COR-L47 (cell line): ENCODE results near the gene ISG15.
"Not testable (repeated sequence)": the region's sequence is repeated elsewhere in the genome, so short reads cannot be mapped to it uniquely, and the experiment has no call there.

Experiments used
- DNase-seq: peaks from one replicate; lab custom pipeline; 2025; lab: John Stamatoyannopoulos, UW

ISG15 gene

DNA sequence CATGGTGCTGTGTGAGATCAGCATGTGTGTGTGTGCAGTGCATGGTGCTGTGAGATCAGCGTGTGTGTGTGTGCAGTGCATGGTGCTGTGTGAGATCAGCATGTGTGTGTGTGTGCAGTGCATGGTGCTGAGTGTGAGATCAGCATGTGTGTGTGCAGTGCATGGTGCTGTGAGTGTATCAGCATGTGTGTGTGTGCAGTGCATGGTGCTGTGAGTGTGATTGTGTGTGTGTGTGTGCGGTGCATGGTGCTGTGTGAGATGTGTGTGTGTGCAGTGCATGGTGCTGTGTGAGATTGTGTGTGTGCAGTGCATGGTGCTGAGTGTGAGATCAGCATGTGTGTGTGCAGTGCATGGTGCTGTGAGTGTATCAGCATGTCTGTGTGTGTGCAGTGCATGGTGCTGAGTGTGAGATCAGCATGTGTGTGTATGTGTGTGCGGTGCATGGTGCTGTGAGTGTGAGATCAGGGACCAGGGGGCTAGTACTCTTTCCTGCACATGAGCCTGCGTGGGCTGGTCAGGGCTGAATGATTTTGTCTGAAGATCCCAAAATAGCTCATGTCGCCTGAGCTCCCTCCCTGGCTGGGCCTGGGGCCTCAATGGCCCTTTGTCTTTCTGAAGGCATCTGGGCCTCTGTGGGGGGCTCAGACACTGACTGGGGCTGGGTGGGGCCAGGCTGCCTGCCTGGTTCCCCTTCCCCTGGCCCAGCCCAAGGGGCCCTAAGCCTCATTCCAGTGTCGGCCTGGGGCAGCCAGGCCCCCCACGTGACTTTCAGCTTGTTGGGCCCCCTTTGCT lies 17.8 kb downstream of the ISG15 start:
- DNase-seq, result not testable (repeated sequence)

DNA sequence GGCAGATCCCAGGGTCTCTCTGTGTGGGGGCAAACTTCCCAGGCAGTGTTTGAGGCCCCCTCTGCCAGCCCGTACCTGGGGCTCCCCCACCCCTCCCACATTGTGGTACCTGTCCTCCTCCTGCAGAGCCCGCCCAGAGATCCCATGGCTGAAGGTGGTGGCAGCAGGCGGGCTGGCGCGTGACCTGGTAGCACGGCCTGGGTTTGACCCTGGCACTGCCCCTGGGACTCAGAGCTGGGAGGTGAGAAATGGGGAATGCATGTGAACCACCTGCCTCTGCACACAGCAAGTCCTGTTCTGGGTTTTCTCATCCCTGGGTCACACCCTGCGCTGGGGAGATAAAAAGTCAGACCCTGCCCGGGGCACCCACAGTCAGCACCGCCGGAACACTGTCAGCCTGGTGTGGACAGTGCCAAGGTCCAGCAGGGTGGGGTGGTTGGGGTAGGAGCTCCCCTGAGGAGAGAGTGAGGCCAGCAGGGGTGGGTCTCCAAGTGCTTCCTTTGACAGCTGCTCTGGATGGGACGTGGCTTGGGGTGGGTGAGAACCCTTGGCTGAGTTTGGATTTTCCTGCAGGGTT lies 18.4 kb downstream of the ISG15 start:
- DNase-seq, result no peak

DNA sequence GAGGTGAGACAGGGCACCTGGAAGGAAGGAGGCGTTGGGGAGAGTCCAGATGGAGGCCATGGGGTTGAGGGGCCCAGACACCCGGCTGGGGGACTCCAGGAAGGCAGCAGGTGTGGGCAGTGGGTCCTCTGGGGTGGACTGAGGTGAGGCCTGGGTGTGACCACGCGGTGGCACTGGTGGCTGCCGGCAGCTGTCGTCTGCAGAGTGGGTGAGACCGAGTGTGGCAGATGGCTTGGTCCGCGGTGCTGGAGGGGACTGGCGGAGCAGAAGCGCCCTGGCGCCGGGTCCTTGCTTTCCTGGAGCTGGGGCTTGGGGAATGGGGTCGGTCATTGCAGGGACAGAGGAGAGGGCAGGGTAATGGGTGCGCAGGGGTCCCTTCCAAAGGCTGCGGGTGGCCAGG lies 19.1 kb downstream of the ISG15 start:
- peak; percentile 41 for DNase-seq

DNA sequence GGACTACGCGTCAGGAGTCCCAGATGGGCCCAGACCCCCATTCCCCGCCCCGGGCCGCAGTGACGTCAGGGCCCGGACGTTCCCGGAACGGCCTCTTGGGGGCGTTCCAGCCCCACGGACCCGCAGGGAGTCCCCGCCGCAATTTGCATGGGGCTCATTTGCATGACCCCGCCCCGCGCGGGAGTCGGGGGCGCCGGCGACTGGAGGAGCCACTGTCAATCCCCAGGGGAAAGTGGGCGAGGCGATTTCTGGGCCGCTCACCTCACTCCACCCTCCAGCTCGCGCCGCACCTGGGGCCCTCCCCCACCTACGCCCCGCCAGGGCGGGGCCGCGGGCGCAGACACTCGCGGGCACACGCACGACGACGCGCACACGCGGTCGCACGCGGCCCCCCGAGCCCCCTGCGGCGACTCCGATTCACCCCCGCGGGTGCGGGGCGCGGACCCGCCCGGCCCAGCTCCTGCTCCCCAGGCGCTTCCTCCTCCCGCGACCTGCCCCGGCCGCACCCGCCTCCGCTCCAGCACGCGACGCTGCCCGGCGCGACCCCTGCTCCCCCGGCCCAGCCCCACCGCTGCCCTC lies 19.8 kb downstream of the ISG15 start:
- DNase-seq, result peak; percentile 62

DNA sequence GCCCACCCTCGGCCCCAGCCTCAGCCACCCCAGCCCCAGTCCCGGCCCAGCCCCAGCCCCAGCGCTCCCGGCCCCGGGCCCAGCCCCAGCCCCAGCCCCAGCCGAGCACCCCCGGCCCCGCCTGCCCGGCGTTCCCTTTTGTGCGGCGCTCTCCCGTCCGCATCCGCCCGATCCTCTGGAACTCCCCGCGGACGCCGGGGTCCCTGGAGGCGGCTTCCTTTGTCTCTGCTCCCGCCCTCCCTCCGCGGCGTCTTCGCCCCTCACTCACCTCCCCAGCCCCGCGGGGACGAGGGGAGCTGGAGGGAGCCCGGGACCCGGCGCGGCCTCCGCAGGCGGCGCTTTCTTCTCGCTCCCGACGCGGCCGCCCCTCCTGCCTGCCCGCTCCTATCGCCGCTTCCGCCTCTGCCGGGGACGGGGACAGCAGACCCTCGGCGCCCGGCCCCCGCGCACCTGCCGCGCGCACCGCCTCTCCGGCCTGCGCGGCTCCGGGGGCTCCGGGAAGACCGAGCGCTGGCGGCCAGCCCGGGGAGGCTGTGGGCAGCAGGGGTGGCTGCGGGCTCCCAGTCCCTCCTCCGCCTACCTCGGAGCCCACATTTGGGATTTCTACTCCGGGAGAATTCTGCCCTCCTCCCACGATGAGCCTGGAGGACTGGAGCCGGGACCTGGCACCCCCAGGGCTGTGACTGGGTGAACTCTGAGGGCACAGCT lies 20.6 kb downstream of the ISG15 start:
- no peak for DNase-seq

DNA sequence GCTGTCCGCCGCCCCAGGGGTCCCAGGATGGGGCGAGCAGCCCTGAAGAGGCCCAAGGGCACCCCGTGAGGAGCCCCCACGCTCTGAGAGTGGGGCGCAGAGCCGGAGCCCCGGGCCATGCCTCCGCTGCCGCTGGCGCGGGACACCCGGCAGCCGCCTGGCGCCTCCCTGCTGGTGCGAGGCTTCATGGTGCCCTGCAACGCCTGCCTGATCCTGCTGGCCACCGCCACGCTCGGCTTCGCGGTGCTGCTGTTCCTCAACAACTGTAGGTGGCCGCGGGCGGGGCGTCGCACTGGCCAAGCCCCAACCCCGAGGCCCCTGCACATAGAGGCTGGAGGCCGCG lies 21.1 kb downstream of the ISG15 start:
- no peak for DNase-seq

DNA sequence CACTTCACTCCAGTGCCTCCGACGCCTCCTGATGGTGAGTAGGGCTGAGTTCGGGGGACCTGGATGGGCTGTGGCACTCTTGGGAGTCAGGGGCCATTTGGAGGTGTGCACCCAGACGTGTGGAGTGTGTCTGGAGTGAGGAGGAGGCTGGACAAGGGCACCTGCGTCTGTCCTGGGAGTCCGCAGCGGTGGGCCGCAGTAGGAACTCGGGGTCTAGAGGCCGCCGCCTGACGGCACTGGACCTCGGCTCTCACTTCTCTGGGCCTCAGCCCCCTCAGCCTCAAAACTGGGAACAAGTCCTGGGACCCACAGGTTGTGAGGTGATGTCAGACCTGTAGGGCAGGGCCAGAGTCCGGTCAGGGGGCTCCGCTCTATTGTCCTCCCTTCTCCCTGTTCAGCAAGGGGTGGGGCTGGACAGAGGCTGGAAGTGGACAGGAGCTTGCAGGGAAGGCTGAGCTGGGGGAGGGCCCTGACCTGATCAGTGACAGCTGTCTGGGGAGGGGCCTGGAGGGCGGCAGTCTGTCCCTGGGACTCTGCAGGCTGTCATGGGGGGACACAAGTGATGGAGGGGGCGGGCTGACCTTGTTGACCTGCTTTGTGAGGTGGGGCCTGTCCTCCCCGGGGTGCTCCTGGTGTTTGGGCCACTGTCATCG lies 22.1 kb downstream of the ISG15 start:
- DNase-seq, result no peak

DNA sequence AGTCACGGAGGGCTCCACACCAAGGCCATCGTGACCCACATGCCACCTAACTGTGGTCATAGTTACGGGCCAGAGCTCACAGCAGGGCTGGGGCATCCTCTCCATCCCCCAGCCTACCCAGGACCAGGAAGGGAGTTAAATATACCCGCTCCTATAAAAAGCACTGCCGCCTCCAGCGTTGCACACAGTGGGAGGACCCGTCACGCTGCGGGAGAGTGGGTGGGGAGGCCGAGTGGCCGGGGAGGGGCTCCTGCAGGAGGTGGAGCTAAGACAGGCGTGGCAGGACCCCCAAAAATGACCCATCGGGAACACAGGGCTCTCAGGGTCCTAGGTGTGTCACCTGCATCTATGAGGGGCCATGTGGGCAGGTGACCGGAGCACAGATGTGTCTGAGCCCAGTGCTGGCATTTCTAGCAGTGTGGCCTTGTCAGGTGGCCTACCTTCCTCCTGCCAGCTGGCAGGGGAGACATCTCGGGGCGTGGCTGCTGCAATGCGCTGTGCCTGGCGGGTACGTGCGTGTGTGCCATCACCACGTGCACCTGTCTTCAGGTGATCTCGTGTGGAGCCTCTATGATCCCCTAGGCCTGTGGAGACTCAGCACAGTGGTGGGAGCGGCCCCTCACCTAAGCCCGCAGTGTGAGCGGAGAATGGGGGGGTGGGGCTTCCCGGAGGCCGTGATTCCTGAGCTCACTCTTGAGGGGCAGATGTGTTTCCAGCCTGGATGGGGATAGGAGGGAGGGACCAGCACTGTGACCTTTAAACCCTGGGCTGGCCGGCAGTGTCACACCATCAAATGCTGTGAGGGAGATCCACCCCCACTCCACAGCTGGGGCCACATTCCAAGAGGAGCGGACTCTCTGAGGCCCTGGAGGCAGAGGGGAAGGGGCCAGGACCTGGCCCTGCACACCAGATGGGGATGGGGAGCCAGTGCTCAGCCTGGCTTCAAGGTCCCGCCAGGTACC lies 24.4 kb downstream of the ISG15 start:
- DNase-seq, result no peak

DNA sequence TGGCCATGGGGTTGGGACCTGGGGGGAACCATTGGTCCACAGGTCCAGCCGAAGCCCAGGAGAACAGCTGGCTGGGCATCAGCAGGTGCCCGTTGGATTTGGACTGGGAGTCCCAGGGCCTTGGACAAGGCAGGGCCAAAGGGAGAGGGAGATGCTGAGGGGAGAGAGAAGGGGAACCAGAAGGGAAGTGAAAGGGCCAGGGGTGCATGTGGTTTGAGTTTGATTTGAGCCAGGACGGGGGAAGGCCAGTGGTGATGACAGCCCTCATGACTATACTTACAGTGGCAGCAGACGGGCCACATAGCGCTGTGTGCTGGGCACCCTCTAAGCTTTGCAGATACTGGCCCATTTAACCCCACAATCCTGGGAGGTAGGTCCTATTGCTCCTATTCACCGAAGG lies 25.4 kb downstream of the ISG15 start:
- no peak for DNase-seq

DNA sequence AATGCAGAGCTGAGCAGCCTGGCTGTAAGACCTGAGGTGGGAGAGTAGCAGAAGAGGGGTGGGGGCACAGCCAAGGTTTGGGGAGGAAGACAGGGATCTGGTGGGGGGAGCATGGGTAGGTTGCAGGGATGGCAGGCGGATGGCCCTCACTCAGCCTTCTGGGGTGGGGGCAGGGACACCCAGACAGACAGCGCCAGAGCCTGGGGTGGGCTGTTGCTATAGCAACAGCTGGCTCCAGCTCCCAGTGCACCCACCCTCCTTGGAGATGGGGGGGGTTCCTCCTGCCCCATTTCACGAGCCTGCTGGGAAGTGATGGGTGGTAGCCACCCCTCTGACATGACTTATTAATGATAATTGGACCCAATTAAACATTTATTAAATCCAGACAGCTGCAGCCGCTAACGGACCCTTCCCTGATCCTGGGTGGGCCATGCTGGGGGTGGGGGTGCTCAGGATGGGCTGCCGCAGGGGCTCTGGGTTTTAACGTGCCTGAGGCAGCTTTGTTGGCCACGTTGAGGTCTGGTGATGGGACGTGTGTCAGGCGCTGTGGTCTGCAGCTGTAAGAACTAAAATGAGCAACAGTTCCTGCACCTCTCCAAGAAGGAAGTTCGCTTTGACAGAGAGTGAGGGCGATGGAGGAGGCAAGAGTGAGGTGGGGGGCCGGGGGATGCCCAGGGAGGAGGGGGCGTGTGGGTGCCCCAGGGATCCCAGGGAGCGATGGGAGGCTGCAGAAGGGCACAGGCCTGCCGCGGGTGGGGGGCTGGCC lies 26.0 kb downstream of the ISG15 start:
- no peak for DNase-seq

DNA sequence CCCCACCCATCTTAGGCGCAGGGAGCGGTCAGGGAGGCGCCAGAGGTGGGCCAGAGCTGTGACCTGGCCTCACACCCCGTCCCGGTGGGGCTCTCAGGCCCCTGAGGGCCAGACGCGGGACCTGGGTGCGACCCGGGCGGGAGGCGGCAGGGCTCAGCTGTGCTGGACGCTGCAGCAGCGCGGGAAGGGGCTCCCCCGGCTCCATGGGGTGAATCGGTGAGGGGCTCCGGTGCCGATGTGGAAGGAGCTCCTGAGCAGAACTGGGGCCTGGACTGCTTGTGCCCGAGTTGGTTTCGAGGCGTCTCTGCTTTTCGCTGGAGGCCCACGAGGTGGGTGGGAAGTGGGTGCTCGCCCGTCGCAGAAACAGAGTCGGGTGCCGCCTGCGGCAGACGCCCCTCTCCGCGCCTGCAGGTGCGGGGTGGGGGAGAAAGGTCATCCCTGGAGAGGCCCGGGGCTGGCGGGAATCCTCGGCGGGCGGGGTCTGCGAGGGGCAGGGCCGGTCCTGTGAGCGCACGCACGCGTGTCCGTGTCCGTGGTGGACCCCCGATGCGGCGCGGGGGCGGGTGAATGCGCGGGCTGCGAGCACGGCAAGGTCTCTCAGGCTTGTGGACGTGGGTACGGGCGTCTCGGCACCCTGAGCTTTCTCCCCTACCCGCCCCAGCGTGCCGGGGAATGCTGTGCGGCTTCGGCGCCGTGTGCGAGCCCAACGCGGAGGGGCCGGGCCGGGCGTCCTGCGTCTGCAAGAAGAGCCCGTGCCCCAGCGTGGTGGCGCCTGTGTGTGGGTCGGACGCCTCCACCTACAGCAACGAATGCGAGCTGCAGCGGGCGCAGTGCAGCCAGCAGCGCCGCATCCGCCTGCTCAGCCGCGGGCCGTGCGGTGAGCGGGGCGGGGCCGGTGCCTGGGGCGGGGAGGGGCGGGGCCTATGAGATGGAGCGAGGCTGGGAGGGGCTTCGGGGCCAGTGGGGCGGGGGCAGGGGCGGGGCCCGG lies 27.0 kb downstream of the ISG15 start:
- peak; percentile 44 for DNase-seq

DNA sequence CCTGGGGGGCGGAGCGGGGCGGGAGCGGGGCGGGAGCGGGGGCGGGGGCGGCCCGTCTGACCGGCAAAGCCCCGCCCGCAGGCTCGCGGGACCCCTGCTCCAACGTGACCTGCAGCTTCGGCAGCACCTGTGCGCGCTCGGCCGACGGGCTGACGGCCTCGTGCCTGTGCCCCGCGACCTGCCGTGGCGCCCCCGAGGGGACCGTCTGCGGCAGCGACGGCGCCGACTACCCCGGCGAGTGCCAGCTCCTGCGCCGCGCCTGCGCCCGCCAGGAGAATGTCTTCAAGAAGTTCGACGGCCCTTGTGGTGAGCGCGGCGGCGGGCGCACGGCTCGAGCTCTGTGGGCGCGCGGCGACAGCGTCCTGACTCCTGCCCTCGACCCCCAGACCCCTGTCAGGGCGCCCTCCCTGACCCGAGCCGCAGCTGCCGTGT lies 27.8 kb downstream of the ISG15 start:
- no peak for DNase-seq

DNA sequence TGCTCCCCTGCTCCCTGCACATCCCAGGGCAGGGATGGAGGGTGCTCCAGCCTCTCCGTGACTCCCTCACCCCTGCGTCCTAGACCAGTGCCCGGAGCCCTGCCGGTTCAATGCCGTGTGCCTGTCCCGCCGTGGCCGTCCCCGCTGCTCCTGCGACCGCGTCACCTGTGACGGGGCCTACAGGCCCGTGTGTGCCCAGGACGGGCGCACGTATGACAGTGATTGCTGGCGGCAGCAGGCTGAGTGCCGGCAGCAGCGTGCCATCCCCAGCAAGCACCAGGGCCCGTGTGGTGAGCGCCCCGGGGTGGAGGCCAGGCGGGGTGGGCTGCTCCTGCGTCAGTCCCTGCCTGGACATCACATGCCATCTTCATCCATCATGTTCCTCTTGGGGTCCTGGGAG lies 28.6 kb downstream of the ISG15 start:
- DNase-seq, result no peak

DNA sequence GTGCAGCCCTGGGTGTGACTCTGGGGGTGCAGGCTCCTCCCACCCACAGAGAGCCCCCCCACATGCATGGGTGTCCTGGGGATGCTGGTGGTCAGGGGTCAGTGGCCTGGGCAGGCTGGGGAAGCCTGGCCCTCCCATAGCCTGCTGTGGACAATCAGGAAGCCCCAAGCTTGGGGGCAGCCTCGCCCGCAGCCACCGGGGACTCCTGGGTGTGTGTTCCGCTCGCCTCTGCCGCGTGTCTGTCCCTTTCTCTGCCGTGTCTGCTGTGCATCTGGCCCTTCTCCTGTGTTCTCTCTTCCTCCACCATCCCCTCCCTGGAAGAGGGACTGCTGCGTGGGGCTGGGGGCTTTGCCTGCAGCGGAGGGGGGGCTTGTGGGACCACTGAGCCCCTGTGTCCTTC lies 29.5 kb downstream of the ISG15 start:
- no peak for DNase-seq

DNA sequence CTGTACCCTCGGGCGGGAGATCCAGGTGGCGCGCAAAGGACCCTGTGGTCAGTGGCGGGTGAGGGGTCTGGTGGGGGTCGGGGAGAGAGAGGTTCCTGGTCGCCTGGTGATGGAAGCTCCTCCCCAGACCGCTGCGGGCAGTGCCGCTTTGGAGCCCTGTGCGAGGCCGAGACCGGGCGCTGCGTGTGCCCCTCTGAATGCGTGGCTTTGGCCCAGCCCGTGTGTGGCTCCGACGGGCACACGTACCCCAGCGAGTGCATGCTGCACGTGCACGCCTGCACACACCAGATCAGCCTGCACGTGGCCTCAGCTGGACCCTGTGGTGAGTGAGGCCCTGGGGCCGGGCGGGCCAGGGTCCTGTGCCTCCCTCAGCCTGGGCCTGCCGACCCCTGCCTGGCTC lies 30.1 kb downstream of the ISG15 start:
- DNase-seq, result no peak

DNA sequence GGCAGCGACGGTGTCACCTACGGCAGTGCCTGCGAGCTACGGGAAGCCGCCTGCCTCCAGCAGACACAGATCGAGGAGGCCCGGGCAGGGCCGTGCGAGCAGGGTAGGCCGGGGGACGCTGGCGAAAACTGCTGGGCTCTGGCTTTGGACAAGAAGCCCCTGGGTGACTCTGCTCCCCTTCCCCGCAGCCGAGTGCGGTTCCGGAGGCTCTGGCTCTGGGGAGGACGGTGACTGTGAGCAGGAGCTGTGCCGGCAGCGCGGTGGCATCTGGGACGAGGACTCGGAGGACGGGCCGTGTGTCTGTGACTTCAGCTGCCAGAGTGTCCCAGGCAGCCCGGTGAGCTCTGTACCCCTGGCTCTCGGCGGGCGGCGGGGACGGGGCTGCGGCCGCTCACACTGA lies 30.6 kb downstream of the ISG15 start:
- no peak for DNase-seq

DNA sequence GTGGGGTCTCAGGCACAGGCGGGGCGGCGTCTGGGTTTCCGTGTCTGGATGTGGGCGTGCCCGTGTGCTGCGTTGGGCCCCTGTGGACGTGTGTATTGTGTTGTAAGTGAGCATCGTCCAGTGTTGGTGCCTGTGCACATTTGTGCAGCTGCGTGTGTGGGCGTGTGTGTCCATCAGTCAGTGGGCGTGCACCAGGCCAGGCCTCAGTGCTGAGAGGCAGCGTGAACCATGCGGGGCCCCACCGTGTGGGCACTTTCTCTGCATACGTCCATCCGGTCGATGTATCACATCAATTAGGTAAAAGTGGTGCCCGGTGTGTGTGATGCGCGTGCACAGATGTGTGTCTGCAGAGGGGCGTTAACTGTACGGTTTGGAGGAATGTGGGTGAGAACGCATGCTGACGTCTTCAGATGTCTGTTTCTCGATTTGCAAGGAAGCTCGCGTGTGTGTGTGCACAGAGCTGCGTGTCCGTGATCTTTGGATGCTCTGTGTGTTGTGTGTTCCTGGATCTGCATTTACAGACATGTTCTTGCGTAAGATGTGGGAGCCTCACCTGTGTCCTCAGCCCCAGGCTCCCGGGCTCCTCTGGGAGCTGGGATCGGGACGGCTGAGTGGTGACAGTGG lies 31.3 kb downstream of the ISG15 start:
- DNase-seq, result no peak

DNA sequence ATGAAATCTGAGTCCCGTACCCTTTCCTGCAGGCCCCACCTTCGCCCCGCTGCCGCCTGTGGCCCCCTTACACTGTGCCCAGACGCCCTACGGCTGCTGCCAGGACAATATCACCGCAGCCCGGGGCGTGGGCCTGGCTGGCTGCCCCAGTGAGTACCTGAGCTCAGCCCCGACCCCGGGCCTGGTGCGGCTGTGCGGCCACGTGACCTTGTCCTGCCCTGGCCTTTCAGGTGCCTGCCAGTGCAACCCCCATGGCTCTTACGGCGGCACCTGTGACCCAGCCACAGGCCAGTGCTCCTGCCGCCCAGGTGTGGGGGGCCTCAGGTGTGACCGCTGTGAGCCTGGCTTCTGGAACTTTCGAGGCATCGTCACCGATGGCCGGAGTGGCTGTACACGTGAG lies 31.8 kb downstream of the ISG15 start:
- no peak for DNase-seq

DNA sequence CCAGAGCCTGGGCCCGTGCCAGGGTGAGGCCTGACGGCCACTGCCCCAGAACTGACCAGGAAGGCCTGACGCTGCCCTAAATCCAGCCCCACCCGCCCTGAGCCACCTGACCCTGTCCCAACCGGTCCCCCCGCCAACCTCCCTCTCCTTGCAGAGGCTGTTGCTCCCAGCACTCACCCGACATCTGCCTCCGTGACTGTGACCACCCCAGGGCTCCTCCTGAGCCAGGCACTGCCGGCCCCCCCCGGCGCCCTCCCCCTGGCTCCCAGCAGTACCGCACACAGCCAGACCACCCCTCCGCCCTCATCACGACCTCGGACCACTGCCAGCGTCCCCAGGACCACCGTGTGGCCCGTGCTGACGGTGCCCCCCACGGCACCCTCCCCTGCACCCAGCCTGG lies 32.9 kb downstream of the ISG15 start:
- no peak for DNase-seq
